Epidermal melanocyte (primary cell): ENCODE results near the gene GRB10.

ENCODE experiments used
- DNase-seq: peaks from one replicate; pipeline ENCODE4 v3.0.0; 2011; ENCODE audit warnings: low spot score; ENCODE audit not compliant: insufficient read length

The GRB10 gene

GRCh38 chr7:50803359-50804337, 21.0 kb upstream of the GRB10 start:
- no peak for DNase-seq

- DNase-seq: no peak
Measured at GRCh38 chr7:50801907-50802306, 19.2 kb upstream of the GRB10 start.

GRCh38 chr7:50799873-50800272, 17.2 kb upstream of the GRB10 start:
- DNase-seq: no peak

DNA sequence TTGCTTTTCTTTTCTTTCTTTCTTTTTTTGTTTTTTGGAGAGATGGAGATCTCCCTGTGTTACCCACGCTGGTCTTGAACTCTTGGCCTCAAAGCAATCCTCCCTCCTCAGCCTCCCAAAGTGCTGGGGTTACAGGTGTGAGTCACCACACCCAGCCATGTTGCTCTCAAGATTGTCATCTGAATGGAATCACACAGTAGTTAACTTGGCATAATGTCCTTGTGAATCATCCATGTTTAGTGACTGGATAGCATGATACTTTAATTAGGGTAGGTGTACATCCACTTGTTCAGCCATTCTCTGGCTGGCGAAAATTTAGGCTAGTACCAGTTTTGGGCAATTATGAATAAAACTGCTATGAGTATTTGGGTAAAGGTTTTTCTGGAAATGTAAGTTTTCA, 15.4 kb upstream of the GRB10 start:
- DNase-seq: no peak

DNA sequence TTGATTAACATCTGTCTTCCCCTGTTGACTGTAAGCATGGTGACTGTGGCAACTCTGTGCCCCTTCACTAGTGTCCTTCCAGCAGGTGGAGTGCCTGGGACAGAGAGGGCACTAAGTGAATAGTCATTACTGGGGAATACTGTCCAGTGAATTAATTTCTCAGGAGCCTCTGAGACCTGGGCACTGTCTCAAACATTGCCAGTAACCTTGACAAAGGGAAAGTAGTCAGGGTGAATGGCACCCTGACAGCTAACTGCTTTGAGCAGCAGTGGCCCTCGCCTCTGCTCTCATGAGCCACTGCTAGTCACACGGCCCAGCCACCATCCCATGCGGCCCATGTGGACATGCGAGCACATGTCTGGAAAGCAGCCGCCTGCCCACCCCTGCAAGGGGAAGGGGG, 13.1 kb upstream of the GRB10 start:
- no peak for DNase-seq

DNA sequence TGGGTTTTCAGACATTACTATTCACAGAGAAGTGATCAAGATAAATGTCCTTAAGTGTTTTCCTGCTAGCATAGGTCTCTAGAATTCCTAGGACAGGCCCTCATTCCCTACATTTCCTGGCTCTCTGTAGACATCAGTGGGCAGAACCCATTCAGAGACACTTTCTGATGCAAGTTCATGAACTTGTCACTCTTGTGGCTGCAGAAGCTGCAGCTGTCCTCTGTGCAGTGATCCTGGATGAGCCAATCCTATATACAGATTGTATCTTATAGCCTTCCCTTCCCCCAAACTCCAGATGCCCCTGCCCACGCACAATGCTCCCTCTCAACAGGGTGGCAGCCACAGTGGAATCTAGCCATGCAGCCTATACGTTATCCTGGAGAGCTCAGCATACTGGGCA, 12.6 kb upstream of the GRB10 start:
- no peak for DNase-seq

DNA sequence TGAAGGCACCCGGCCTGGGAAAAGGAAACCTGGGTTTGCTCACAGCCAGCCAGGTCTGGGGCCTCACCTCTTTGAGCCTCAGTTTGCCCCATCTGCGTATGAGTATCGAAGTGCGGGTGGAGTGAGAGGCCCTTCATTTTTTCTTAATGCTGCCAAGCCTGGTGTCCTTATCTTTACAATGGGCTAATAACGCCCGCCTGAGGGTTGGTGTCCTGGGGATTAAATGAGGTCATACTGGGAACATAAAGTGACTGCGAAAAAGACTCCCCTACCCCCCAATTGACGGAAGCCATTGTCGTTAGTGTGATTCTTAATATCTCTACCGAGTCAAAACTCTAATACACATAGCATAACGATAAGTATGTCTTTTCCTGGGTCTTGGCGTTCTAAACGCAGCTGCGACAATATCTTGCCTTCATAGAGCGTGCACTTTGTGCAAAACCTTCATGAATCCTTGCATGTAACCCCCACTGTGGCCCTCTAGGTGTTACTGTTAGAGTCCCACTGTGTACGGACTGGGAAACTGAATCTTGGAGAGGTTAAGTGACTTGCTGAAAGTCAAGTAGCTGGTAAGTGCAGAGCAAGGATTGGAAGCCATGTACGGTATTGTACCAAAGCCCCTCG, 11.4 kb upstream of the GRB10 start:
- DNase-seq: no peak

GRCh38 chr7:50793120-50793946, 10.6 kb upstream of the GRB10 start:
- DNase-seq: peak; percentile 67

DNA sequence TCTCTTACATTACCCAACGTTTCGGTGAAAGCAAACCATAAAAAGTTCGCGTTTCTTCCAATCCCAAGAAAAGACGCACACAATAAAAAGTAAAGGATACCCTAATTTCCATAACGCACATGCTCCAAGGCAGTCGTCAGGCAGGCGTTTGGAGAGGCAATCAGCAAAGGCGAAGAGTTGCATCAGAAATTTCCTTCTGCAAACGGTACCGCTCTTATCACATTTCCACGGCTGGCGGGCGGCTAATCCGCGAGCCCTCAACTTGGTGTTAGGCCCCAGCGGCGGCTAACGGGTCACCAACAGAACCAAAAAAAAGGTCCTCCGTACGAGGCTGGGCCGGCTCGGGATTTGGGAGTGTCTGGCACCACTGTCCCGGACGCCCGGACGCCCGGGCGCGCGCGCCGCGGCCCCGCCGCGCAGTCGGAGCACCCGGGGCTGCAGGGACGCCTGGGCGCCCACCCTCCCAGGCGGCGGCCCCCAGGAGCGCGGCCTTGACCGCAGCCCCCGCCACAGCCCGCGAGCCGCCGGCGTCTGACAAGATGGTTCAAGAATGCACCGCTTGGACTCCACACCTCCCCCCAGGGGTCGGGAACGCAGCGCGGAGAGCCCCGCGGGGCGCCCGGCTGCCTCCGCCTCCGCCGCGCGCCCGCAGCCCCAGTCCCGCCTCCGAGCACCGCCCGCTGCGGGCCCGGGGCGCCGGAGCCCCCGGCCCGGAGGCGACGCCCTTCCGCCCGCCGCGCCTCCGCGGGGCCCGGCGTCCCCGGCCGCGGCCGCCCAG, 9.8 kb upstream of the GRB10 start:
- DNase-seq: no peak

DNA sequence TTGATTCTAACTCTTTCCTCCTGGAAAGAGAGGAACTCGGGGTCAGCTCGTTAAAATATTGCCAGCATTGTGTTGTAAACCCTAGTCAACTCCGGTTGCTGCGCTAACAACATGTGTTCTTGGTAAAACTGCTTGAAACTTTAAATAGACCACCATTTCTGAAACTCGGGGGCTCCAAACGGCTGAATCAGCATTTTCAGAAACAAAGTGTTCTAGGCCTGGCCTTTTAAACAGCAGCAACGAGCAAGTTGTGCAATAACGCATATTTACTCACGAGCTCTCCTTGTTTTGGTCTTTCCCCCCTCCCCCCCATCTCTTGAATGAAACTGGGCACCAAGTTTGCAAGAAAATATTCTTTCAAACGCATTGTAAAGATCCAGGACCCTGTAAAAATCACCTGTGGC, 9.2 kb upstream of the GRB10 start:
- DNase-seq: no peak

GRCh38 chr7:50791363-50791937, 8.8 kb upstream of the GRB10 start:
- no peak for DNase-seq

DNA sequence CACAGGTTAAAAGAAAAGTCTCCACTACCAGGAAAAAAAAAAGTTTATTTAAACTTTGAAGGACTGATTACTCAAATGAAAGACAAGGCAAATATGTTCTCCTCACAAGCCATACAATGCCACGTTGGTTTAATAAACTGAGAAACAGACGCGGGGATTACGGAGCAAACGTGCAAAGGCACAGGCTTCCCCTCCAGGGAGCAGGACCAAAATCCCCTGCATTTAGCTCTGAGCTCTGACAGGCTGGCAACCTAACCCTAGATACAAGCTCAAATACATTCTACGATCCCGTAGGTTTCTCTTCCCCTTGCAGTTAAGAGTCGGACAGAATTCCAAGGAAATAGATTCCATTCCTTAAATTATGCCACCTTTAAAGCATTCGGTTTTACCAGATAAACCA, 7.7 kb upstream of the GRB10 start:
- DNase-seq: no peak

- no peak for DNase-seq
Measured at GRCh38 chr7:50788382-50788781, 5.7 kb upstream of the GRB10 start.

- DNase-seq: no peak
Measured at GRCh38 chr7:50787825-50788224, 5.1 kb upstream of the GRB10 start.

GRCh38 chr7:50785346-50785745, 2.6 kb upstream of the GRB10 start:
- no peak for DNase-seq

DNA sequence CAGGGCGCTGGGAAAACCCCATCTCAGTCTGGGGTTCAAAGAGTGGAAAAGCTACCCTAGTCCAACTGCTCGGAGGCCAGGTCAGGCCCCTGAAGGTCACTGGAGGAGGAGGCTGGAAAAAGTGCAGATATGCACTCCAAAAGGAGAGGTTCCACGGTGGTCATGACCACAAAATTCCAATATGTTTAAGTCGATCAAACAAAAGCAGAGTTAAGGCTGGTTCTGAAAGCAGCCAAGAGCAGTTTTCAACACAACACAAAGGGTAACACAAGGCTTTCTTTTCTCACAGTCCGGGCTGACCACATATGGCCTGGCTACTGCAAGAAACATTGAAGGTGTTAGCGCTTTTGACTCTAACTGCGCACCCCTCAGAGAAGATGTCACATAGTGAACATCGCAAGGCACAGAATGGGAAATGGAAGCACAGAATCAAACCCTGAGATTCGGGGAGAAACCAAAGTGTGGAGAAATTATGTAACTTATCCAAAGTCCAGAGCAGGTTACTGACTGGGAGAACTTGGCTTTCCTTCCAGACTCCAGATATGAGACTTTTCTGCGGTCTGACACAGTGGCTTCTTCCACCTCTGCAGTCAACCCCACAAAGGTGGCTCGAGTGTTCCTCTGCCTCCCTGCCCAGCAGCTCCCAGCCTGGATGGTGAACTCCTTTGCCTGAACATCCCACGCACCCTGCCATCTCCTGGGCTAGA, 1.3 kb upstream of the GRB10 start:
- DNase-seq: no peak

- no peak for DNase-seq
Measured at GRCh38 chr7:50783303-50783702, 607 bp upstream of the GRB10 start.

GRCh38 chr7:50781381-50782293, 1.1 kb downstream of the GRB10 start:
- no peak for DNase-seq

- DNase-seq: no peak
Measured at GRCh38 chr7:50780436-50780835, 2.3 kb downstream of the GRB10 start.
